Chondrocyte (in vitro differentiated cells): Measurements from ENCODE around the gene WSCD2. TPM values are rescaled to one million over a fixed set of nuclear protein-coding genes. Genes with fewer than 3 reads are reported as not detected.

Source experiments
- DNase-seq: peaks from one replicate; pipeline ENCODE4 v3.0.0; 2021; ENCODE audit warnings: mixed read lengths, low spot score
- H3K27ac Mint-ChIP-seq: one replicate; pipeline ENCODE4 v1.8.0; 2021; ENCODE audit warnings: mild to moderate bottlenecking, moderate library complexity, mixed read lengths; ENCODE audit not compliant: unreplicated experiment
- H3K27me3 Mint-ChIP-seq: 2 replicates; pipeline ENCODE4 v1.8.0; 2021; ENCODE audit warnings: low read depth, mixed read lengths
- H3K36me3 Mint-ChIP-seq: 2 replicates; pipeline ENCODE4 v1.8.0; 2021; ENCODE audit warnings: low read depth, mixed read lengths
- H3K4me1 Mint-ChIP-seq: 2 replicates; pipeline ENCODE4 v1.8.0; 2021; ENCODE audit warnings: low read depth, mild to moderate bottlenecking, mixed read lengths
- H3K4me3 Mint-ChIP-seq: one replicate; pipeline ENCODE4 v1.8.0; 2021; ENCODE audit warnings: mild to moderate bottlenecking, moderate library complexity, mixed read lengths; ENCODE audit not compliant: unreplicated experiment
- H3K9me3 Mint-ChIP-seq: 2 replicates; pipeline ENCODE4 v1.8.0; 2021; ENCODE audit warnings: low read depth, mixed read lengths
- total RNA-seq: library from RNA; stranded (reverse); gene quantifications from 3 replicates; pipeline ENCODE4 v1.2.1, GENCODE V29; 2021
- TF ChIP-seq, protein P1 (sequence below): fragments of 200-600 bp; sonication (generic); IDR thresholded peaks from 2 replicates; pipeline ENCODE4 v1.5.0; 2021; ENCODE audit warnings: antibody characterized with exemption, mild to moderate bottlenecking, moderate library complexity

WSCD2 gene
- total RNA-seq, 1 donor from 2014 or later: 0.32 TPM

DNA sequence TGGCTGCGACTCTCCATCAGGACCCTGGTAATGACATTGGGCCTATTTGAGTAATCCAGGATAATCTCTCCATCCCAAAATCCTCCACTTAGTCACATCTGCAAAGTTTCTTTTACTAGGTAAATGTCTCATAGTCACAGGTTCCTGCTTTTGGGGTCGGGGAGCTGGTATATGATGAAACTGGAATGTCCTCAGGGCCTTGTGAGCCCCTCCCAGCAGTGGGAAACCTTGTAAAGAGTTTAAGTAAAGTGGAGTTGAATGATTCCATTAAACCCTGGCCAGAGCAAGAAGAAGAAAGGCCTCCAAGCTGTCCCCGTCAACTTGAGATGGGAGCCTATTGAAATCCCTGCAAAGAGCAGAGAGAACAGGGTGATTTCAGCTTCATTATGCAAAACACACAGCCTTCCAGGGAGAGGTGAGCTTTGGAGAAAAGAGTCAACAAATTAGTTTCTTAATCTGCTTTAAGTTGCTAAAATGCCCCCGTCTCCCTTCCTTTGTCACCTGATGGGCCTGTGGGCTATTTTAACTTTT, 12.6 kb downstream of the WSCD2 start:
- Mint-ChIP-seq H3K27ac (no peak overlapping the region), H3K4me1 (no peaks in the 10 kb centered on the region), H3K27me3 (peaks cover 18% of the 10 kb centered on the region), H3K36me3 (no peaks in the 10 kb centered on the region), H3K9me3 (no peaks in the 10 kb centered on the region), H3K4me3 (no peak overlapping the region)
- DNase-seq: no peak
- TF ChIP-seq, protein P1, sequence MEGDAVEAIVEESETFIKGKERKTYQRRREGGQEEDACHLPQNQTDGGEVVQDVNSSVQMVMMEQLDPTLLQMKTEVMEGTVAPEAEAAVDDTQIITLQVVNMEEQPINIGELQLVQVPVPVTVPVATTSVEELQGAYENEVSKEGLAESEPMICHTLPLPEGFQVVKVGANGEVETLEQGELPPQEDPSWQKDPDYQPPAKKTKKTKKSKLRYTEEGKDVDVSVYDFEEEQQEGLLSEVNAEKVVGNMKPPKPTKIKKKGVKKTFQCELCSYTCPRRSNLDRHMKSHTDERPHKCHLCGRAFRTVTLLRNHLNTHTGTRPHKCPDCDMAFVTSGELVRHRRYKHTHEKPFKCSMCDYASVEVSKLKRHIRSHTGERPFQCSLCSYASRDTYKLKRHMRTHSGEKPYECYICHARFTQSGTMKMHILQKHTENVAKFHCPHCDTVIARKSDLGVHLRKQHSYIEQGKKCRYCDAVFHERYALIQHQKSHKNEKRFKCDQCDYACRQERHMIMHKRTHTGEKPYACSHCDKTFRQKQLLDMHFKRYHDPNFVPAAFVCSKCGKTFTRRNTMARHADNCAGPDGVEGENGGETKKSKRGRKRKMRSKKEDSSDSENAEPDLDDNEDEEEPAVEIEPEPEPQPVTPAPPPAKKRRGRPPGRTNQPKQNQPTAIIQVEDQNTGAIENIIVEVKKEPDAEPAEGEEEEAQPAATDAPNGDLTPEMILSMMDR: no peak

DNA sequence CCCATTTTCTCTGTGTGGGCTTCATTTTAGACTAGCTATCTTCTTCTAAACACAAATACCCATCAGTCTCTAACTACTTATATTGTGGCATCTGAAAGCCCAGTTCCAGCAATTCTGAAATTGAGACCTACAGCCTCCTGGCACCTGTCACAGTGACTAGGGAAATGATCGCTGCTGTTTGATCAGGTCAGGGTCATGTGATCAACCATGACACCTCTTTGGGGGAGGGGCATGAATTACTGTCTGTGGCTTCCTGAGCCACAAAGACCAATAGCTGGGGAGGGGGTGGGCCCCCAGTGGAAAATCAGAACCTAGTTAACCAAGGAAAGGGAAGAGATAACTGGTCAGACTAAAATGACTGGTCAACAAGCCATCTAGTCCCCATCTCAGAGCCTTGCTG, 14.1 kb downstream of the WSCD2 start:
- H3K27me3 Mint-ChIP-seq: peaks cover 23% of the 10 kb centered on the region
- H3K4me1 Mint-ChIP-seq: no peaks in the 10 kb centered on the region
- no peak for DNase-seq
- TF ChIP-seq, protein P1: no peak
- H3K27ac Mint-ChIP-seq: no peak overlapping the region
- no peak overlapping the region for H3K4me3 Mint-ChIP-seq
- no peaks in the 10 kb centered on the region for H3K36me3 Mint-ChIP-seq
- H3K9me3 Mint-ChIP-seq: no peaks in the 10 kb centered on the region

DNA sequence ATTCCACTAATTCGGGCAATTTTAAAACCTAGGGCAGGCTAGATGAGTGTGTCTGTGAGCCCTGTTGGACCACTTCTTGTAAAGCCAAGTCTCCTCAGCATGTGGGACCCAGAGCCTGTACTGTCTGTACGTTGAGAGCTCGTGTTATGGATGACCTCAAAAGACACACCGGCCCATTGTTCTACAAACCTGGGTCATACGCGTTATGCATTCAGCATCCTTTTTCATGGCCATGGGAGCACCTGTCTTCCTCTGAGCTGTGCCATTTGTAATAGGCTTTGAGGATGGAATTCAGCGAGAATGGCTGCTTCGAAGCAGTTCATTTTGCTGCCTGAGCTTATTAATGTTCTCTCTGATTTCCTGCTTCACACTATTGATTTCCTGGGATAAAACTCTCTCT, 15.0 kb downstream of the WSCD2 start:
- Mint-ChIP-seq H3K4me1 (no peaks in the 10 kb centered on the region), H3K27ac (no peak overlapping the region), H3K36me3 (no peaks in the 10 kb centered on the region), H3K4me3 (no peak overlapping the region), H3K9me3 (no peaks in the 10 kb centered on the region), H3K27me3 (peaks cover 25% of the 10 kb centered on the region)
- DNase-seq: no peak
- TF ChIP-seq, protein P1: no peak

DNA sequence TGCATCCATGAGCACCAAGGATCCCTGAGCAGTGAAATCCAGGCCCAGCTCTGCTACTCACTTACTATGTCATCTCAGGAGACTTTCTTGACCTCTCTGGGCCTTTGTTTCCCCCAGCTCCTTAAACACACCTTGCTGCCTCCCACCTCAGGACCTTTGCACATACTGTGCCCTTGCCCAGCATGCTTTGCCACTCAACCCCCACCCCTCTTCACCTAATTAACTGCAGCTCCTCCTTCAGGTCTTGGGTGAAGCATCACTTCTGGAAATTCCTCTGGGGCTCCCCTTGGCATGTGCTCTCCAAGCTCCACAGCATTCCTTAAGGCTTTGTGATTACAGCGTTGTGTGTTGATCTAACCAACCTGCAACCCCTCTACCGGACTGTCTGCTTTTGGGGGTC, 15.9 kb downstream of the WSCD2 start:
- Mint-ChIP-seq H3K27ac (no peak overlapping the region), H3K27me3 (peaks cover 25% of the 10 kb centered on the region), H3K4me3 (no peak overlapping the region), H3K4me1 (no peaks in the 10 kb centered on the region), H3K36me3 (no peaks in the 10 kb centered on the region), H3K9me3 (no peaks in the 10 kb centered on the region)
- DNase-seq: no peak
- TF ChIP-seq, protein P1: no peak

DNA sequence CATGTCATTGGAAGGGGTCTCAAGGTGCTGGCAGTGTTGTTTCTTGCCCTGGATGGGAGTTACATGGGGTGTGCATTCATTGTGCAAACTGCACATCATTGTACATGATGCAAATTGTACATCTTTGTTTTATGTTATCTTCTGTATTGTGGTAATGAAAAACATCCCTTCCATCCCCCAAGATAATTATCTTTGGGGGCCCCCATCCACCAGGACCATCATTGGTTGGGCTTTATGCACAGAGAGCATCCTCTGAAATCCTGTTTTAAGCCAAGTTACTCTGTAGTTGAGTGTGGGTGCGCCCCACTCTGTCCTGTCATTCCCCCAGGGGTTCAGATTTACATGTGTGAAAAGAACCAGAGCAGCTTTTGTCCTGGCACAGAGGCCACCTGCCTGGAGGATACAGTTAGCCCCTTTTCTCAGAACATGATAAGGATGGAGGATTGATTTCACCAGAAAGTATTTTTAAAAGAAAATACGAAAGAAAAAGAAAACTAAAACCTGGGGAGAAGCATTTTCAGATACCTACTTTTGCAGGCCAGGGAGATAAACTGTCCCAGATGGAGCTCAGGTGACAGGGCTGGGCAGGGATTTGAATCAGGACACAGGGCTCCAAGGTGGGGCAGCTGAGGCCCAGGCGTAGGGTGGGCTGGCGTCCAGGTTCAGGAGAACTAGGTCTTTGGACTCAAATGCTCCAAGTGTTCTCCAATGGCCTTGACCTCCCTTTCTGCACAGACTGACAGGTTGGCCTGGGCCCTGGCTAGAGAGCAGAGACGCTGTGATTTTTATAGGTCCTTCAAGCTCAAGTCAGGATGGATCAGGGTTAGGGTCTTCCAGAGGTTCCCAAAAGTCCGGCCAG, 17.2 kb downstream of the WSCD2 start:
- TF ChIP-seq, protein P1: no peak
- Mint-ChIP-seq H3K4me3 (no peak overlapping the region), H3K9me3 (no peaks in the 10 kb centered on the region), H3K36me3 (no peaks in the 10 kb centered on the region), H3K4me1 (no peaks in the 10 kb centered on the region), H3K27ac (no peak overlapping the region), H3K27me3 (peaks cover 31% of the 10 kb centered on the region)
- no peak for DNase-seq
